ENCODE measurements around the gene DDX1.

DDX1 gene

GRCh38 chr2:15639323-15640251 lies 47.9 kb downstream of the DDX1 start:
- H3K36me3 ChIP-seq = peaks cover 22% of the 10 kb centered on the region
- TF ChIP-seq, protein P1, sequence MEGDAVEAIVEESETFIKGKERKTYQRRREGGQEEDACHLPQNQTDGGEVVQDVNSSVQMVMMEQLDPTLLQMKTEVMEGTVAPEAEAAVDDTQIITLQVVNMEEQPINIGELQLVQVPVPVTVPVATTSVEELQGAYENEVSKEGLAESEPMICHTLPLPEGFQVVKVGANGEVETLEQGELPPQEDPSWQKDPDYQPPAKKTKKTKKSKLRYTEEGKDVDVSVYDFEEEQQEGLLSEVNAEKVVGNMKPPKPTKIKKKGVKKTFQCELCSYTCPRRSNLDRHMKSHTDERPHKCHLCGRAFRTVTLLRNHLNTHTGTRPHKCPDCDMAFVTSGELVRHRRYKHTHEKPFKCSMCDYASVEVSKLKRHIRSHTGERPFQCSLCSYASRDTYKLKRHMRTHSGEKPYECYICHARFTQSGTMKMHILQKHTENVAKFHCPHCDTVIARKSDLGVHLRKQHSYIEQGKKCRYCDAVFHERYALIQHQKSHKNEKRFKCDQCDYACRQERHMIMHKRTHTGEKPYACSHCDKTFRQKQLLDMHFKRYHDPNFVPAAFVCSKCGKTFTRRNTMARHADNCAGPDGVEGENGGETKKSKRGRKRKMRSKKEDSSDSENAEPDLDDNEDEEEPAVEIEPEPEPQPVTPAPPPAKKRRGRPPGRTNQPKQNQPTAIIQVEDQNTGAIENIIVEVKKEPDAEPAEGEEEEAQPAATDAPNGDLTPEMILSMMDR (IDR thresholded peaks at IDR 0.05; ENCODE audit: low read depth, low read length) = no peak
- H3K4me3 ChIP-seq (ENCODE audit: low read depth, low read length) = no peak overlapping the region
- H3K9me3 ChIP-seq = no peaks in the 10 kb centered on the region
- DNase-seq = no peak
- H3K27me3 ChIP-seq = no peaks in the 10 kb centered on the region
- H3K4me1 ChIP-seq = no peaks in the 10 kb centered on the region

- peaks cover 19% of the 10 kb centered on the region for H3K36me3 ChIP-seq
- DNase-seq = no peak
- H3K9me3 ChIP-seq = no peaks in the 10 kb centered on the region
- H3K27me3 ChIP-seq = no peaks in the 10 kb centered on the region
- H3K4me3 ChIP-seq (ENCODE audit: low read depth, low read length) = no peak overlapping the region
- H3K4me1 ChIP-seq = no peaks in the 10 kb centered on the region
- TF ChIP-seq, protein P1 (IDR thresholded peaks at IDR 0.05; ENCODE audit: low read depth, low read length) = no peak
Measured at GRCh38 chr2:15640261-15640711, 48.6 kb downstream of the DDX1 start.

DNA sequence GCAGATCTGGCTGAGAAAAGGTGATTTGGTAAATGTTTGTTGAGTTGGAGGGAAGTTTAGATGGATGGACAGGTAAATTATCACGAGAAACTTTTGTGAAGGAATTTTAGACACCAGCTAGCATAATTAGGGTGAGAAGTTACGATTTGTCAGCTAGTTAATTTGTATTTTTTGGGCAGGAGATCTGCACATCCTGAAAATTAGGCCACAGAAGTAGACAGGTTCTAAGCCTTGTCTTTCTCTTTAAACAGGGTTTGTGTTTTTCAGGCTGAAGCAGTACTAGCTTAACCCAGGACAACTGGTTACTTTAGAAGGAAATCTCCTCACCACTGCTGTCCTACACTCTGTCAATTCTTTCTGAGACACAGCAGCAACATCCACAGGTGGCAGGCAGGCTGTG lies 49.1 kb downstream of the DDX1 start:
- no peaks in the 10 kb centered on the region for H3K27me3 ChIP-seq
- H3K4me3 ChIP-seq (ENCODE audit: low read depth, low read length) = no peak overlapping the region
- DNase-seq = no peak
- no peaks in the 10 kb centered on the region for H3K4me1 ChIP-seq
- H3K36me3 ChIP-seq = peaks cover 15% of the 10 kb centered on the region
- no peaks in the 10 kb centered on the region for H3K9me3 ChIP-seq
- TF ChIP-seq, protein P1 (IDR thresholded peaks at IDR 0.05; ENCODE audit: low read depth, low read length) = no peak

DNA sequence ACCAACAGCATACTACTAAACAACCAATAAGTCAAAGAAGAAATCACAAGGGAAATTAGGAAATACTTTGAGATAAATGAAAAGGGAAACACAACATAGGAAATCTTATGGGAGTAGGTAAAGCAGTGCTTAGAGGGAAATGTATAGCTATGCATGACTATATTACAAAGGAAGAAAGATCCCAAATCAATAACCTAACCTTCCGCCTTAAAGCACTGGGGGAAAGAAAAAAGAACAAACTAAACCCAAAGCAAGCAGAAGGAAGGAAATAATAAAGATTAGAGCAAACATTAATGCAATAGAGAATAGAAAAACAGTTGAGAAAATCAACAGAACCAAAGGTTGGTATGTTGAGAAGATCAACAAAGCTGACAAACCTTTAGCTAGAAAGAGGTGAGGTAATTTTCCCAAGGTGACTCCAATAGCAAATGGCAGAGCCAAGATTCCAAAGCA lies 49.9 kb downstream of the DDX1 start:
- TF ChIP-seq, protein P1 (IDR thresholded peaks at IDR 0.05; ENCODE audit: low read depth, low read length) = no peak
- no peaks in the 10 kb centered on the region for H3K27me3 ChIP-seq

GRCh38 chr2:15642011-15642814 lies 50.5 kb downstream of the DDX1 start:
- TF ChIP-seq, protein P1 (IDR thresholded peaks at IDR 0.05; ENCODE audit: low read depth, low read length) = no peak
- Histone ChIP-seq H3K4me1 (no peaks in the 10 kb centered on the region), H3K36me3 (peaks cover 12% of the 10 kb centered on the region), H3K27me3 (no peaks in the 10 kb centered on the region), H3K4me3 (ENCODE audit: low read depth, low read length) (no peak overlapping the region), H3K9me3 (no peaks in the 10 kb centered on the region)
- no peak for DNase-seq

More for the DNA sequence above, 49.9 kb downstream of the DDX1 start:
- Histone ChIP-seq H3K9me3 (no peaks in the 10 kb centered on the region), H3K4me3 (ENCODE audit: low read depth, low read length) (no peak overlapping the region), H3K36me3 (peaks cover 12% of the 10 kb centered on the region), H3K4me1 (no peaks in the 10 kb centered on the region)
- no peak for DNase-seq
